GM13977 (cell line): ENCODE measurements around the gene ERAS.

Source experiments
- DNase-seq: peaks from one replicate; pipeline ENCODE4 v3.0.0; 2012; ENCODE audit warnings: low spot score
- in situ Hi-C: fragments of 300-500 bp; cut with MboI; formaldehyde crosslinking; loops from one replicate; pipeline ENCODE4 v1.12.0; 2022; ENCODE audit warnings: low sequenced_read_pairs, low pct_unique_long_range_greater_than_20kb, mixed read lengths, inconsistent platforms; ENCODE audit not compliant: unreplicated experiment
- TF ChIP-seq, protein P1 (sequence below): IDR thresholded peaks from 2 replicates; pipeline ENCODE4 v1.5.1; 2012; ENCODE audit warnings: mild to moderate bottlenecking, control low read depth; ENCODE audit not compliant: insufficient read depth; ENCODE audit errors: extremely low read depth, missing control alignments

Gene ERAS, protein sequence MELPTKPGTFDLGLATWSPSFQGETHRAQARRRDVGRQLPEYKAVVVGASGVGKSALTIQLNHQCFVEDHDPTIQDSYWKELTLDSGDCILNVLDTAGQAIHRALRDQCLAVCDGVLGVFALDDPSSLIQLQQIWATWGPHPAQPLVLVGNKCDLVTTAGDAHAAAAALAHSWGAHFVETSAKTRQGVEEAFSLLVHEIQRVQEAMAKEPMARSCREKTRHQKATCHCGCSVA

DNA sequence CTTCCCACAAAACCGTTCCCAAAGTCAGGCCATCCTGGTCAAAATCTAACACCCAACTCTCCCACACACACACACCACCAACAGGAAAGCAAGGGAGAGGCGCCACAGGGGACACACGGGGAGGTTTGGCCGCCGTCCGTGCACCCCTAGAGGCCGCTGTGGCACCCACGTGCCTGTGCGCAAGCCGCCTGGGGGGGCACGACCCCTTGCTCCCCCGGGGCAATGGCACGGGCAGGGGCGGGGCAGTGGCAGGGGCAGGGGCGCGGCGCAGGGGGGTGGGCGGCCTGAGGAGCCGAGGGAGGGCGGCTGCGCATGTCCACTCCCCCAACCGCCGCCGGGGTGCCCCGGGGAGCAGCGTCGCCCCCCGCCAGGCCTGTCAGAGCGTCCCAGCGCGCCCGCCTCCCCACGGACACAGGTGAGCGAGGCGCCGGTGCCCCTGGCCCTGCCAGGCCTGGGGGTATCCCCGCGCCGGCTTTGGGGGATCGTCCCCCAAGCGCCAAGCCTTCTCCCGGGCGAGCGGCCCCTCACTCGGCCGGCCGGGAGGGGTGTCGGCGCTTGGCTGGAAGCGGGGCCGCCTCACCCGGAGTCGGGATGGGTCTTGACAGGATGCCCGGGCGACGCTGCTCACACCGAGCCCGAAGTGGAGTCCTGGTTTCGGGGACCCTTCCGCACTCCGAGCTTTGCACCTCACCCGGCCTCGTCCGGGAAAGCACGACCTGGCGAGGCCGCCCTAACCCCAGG, at the start of gene ERAS:
Gene ERAS, plus strand, starts transcription at position 379 of the 741 bp plus-strand sequence. CDS start 2,611 bp downstream, outside the sequence.
- DNase-seq: no peak
- TF ChIP-seq, protein P1, sequence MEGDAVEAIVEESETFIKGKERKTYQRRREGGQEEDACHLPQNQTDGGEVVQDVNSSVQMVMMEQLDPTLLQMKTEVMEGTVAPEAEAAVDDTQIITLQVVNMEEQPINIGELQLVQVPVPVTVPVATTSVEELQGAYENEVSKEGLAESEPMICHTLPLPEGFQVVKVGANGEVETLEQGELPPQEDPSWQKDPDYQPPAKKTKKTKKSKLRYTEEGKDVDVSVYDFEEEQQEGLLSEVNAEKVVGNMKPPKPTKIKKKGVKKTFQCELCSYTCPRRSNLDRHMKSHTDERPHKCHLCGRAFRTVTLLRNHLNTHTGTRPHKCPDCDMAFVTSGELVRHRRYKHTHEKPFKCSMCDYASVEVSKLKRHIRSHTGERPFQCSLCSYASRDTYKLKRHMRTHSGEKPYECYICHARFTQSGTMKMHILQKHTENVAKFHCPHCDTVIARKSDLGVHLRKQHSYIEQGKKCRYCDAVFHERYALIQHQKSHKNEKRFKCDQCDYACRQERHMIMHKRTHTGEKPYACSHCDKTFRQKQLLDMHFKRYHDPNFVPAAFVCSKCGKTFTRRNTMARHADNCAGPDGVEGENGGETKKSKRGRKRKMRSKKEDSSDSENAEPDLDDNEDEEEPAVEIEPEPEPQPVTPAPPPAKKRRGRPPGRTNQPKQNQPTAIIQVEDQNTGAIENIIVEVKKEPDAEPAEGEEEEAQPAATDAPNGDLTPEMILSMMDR: peak; percentile 42
- in situ Hi-C loops: no loop called here

DNA sequence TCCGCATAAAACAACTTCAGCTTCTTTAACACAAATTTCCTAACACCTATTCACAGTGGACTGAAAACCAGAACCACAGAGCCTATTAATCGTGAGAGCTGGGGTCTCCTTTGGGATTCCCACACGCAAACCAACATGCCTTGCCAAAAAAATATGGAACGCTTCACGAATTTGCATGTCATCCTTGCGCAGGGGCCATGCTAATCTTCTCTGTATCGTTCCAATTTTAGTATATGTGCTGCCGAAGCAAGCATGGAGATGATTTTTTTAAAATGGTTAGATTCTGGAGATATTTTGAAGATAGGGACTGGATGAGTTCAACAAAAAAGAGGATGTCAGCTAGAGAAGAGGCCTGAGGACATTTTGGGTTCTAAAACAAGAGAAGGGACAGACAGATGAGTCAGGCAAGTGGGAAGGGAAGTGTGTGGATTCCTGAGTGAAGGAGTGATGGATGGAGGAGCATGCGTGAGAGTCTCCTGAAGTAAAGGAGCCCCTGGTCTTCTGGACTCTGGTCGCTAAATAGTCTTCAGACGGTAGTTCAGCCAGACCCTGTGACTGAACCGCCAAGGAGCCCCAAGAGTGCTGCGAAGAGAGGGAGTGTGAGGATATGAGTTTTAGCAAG, 49.4 kb upstream of the ERAS start:
- DNase-seq: no peak
- TF ChIP-seq, protein P1: no peak
- in situ Hi-C loops: no loop called here

DNA sequence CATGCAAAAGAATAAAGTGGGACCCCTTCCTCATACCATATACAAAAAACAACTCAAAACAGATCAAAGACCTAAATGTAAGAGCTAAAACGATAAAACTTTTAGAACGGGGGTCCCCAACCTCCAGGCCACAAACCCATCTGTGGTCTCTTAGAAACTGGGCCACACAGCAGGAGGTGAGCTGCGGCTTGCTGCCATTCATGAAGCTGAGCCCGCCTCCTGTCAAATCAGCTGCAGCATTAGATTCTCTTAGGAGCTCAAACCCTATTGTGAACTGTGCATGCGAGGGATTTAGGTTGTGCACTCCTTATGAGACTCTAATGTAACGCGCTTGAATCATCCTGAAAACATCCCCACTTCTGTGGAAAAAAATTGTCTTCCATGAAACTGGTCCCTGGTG, 46.9 kb upstream of the ERAS start:
- in situ Hi-C loops: no loop called here
- TF ChIP-seq, protein P1: no peak
- DNase-seq: no peak

DNA sequence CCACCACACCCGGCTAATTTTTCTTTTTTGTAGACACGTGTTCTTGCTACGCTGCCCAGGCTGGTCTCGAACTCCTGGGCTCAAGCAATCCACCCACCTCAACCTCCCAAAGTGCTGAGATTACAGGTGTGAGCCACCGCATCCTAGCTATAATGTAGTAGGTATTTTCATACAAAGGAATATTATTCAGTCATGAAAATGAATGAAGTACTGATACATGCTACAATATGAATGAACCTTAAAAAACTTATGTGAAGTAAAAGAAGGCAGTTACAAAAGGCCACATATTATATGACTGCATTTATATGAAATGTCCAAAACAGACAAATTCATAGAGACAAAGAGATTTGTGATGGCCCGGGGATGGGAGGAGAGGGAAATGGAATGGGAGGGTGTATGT, 44.6 kb upstream of the ERAS start:
- in situ Hi-C loops: no loop called here

DNA sequence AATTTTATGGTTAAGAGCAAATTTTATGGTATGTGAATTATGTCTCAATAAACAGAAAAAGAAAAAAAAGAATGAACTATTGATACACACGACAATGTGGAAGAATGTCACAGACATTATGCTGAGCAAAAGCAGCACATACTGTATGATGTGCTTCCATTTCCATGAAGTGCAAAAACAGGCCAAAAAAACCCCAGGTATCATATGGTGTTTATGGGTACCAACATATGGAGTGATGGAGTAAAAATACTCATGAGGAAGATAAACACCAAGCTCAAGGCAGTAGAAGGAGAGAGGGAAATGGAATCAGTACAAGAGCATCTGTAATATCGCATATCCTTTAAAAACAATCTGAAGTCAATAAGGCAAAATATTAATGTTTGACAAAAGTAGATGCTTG, 44.1 kb upstream of the ERAS start:
- in situ Hi-C loops: no loop called here
- DNase-seq: no peak
- TF ChIP-seq, protein P1: no peak

More for the DNA sequence above, 44.6 kb upstream of the ERAS start:
- no peak for DNase-seq
- TF ChIP-seq, protein P1: no peak

DNA sequence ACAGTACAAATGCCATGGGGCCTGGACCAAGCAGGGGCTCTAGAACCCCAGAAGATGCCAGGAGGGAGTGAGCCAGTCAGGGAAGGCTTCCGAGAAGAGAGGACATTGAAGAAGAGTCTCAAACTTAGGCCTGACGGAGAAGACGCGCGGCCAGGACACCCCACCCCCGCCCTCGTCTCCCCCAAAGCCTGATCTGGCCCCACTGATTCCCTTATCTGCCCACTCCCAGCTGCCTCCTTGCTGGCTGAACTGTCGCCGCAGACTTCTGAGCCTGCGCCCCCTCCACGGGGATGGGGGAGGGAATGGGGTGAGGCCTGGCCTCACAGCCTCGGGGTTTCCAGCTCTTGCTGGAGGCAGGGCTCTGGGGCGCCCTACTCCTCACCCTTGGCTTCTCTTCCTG, 43.5 kb upstream of the ERAS start:
- TF ChIP-seq, protein P1: no peak
- no peak for DNase-seq
- in situ Hi-C loops: no loop called here
